Liver (tissue), 9 donors: Measurements from ENCODE around the gene RAP1GAP2. TPM values are rescaled to one million over a fixed set of nuclear protein-coding genes. Genes with fewer than 3 reads are reported as not detected.
A peak's percentile ranks its signal among the peaks of the same experiment; 100 is the strongest.

Experiments used
- DNase-seq: peaks from one replicate; pipeline ENCODE4 v3.0.0-alpha.2; 2017; ENCODE audit warnings: low spot score
- H3K27ac ChIP-seq, 2 donors: one replicate each; pipeline ENCODE4 v1.7.0; 2013; ENCODE audit warnings: inconsistent platforms in 2 of 2, low read length in 2 of 2, control low read depth in 1 of 2, low read depth in 1 of 2, mild to moderate bottlenecking in 1 of 2
- H3K27me3 ChIP-seq, 4 donors: one replicate each; pipeline versions ENCODE4 v1.6.1 to v1.7.0; 2013; ENCODE audit warnings: low read length in 3 of 4, inconsistent platforms in 1 of 4, mild to moderate bottlenecking in 1 of 4, moderate library complexity in 1 of 4; ENCODE audit not compliant: control insufficient read depth in 4 of 4, insufficient read depth in 4 of 4
- H3K36me3 ChIP-seq, 4 donors: one replicate each; pipeline versions ENCODE4 v1.6.1 to v1.7.0; 2013; ENCODE audit warnings: low read length in 3 of 4, mild to moderate bottlenecking in 3 of 4, low read depth in 1 of 4, moderate library complexity in 1 of 4; ENCODE audit not compliant: control insufficient read depth in 4 of 4, insufficient read depth in 3 of 4
- H3K4me1 ChIP-seq, 4 donors: one replicate each; pipeline versions ENCODE4 v1.6.1 to v1.7.0; 2013; ENCODE audit warnings: low read length in 3 of 4, mild to moderate bottlenecking in 3 of 4, moderate library complexity in 1 of 4; ENCODE audit not compliant: control insufficient read depth in 4 of 4, insufficient read depth in 4 of 4
- H3K4me3 ChIP-seq, 3 donors: one replicate each; pipeline versions ENCODE4 v1.6.1 to v1.7.0; 2013; ENCODE audit warnings: low read length in 3 of 3, control low read depth in 1 of 3, low read depth in 1 of 3, mild to moderate bottlenecking in 1 of 3
- H3K9ac ChIP-seq, 2 donors: one replicate each; pipeline ENCODE4 v1.7.0; 2013; ENCODE audit warnings: low read length in 2 of 2, mild to moderate bottlenecking in 2 of 2, moderate library complexity in 2 of 2, control low read depth in 1 of 2, low read depth in 1 of 2
- H3K9me3 ChIP-seq, 4 donors: one replicate each; pipeline versions ENCODE4 v1.6.1 to v1.7.0; 2013; ENCODE audit warnings: low read length in 3 of 4; ENCODE audit not compliant: control insufficient read depth in 4 of 4
- ATF3 ChIP-seq: IDR thresholded peaks from 2 replicates; pipeline ENCODE4 v1.6.1; 2016; ENCODE audit warnings: antibody characterized with exemption
- CTCF ChIP-seq: fragments of 150-350 bp; IDR thresholded peaks from 2 replicates; pipeline ENCODE4 v1.5.1; 2017; ENCODE audit warnings: improper control_type of control experiment, low read depth, low read length; ENCODE audit not compliant: missing input control
- FOXA1 ChIP-seq: IDR thresholded peaks from 2 replicates; pipeline ENCODE4 v1.6.1; 2016; ENCODE audit warnings: antibody characterized with exemption
- FOXA2 ChIP-seq: IDR thresholded peaks from 2 replicates; pipeline ENCODE4 v1.6.1; 2016; ENCODE audit warnings: antibody characterized with exemption
- GABPA ChIP-seq, 2 donors: IDR thresholded peaks in 1 of 2; conservative IDR thresholded peaks in 1 of 2; 2 replicates each; pipeline ENCODE4 v1.6.1; 2016; ENCODE audit warnings: antibody characterized with exemption in 2 of 2, mild to moderate bottlenecking in 1 of 2, moderate library complexity in 1 of 2
- HNF4A ChIP-seq, 2 donors: conservative IDR thresholded peaks; 2 replicates each; pipeline ENCODE4 v1.6.1; 2016; ENCODE audit warnings: antibody characterized with exemption in 2 of 2, mild to moderate bottlenecking in 2 of 2
- HNF4G ChIP-seq: IDR thresholded peaks from 2 replicates; pipeline ENCODE4 v1.6.1; 2016; ENCODE audit warnings: antibody characterized with exemption
- JUND ChIP-seq, 2 donors: IDR thresholded peaks; 2 replicates each; pipeline ENCODE4 v1.6.1; 2016; ENCODE audit warnings: antibody characterized with exemption in 2 of 2
- NR2F2 ChIP-seq: IDR thresholded peaks from 2 replicates; pipeline ENCODE4 v1.6.1; 2016; ENCODE audit warnings: antibody characterized with exemption
- RAD21 ChIP-seq, 2 donors: IDR thresholded peaks; 2 replicates each; pipeline ENCODE4 v1.6.1; 2016; ENCODE audit warnings: antibody characterized with exemption in 2 of 2, mild to moderate bottlenecking in 2 of 2
- RXRA ChIP-seq, 2 donors: IDR thresholded peaks; 2 replicates each; pipeline ENCODE4 v1.6.1; 2017 to 2018; ENCODE audit warnings: antibody characterized with exemption in 2 of 2, mild to moderate bottlenecking in 1 of 2
- SP1 ChIP-seq: IDR thresholded peaks from 2 replicates; pipeline ENCODE4 v1.6.1; 2018; ENCODE audit warnings: antibody characterized with exemption, mild to moderate bottlenecking
- TAF1 ChIP-seq: conservative IDR thresholded peaks from 2 replicates; pipeline ENCODE4 v1.6.1; 2016; ENCODE audit warnings: antibody characterized with exemption, mild to moderate bottlenecking
- YY1 ChIP-seq: IDR thresholded peaks from 2 replicates; pipeline ENCODE4 v1.6.1; 2016; ENCODE audit warnings: antibody characterized with exemption, mild to moderate bottlenecking
- WGBS: extraction: QIAGEN DNeasy Blood & Tissue Kit; methylation state at CpG from one replicate; pipeline ENCODE4 v1.1.7; 2013; 5-methylcytosine and 5-hydroxymethylcytosine counted together
- polyA plus RNA-seq, 2 donors: library from polyadenylated mRNA; stranded (reverse) in 1 of 2; unstranded in 1 of 2; fragments of 200-250 nt in 1 of 2; fragments of >200 nt in 1 of 2; fragmentation: Nextera tagmentation in 1 of 2; extraction: Ambion mirVana in 1 of 2; gene quantifications; one replicate each; pipeline versions ENCODE4 v1.2.1 to v1.2.3, GENCODE V29; 2013 to 2015
- total RNA-seq, 2 donors: library from RNA; depleted of rRNA; stranded (reverse); fragments of >200 nt; gene quantifications; one replicate each; pipeline ENCODE4 v1.2.3, GENCODE V29; 2014
- TF ChIP-seq, protein P1 (sequence below): IDR thresholded peaks from 2 replicates; pipeline ENCODE4 v1.6.1; 2016; ENCODE audit warnings: antibody characterized with exemption
- TF ChIP-seq, protein P2 (sequence below): IDR thresholded peaks from 2 replicates; pipeline ENCODE4 v1.6.1; 2016; ENCODE audit warnings: antibody characterized with exemption
- TF ChIP-seq, protein P3 (sequence below): IDR thresholded peaks from 2 replicates; pipeline ENCODE4 v1.6.1; 2016; ENCODE audit warnings: antibody characterized with exemption, mild to moderate bottlenecking
- donor health status: healthy.
- donor health status: healthy.
- donor health status: healthy.
- donor health status: healthy.
- donor health status: healthy.

Gene RAP1GAP2
- total and polyA plus RNA-seq, 4 donors: 0.56 to 1.7 (median 1.1) TPM

DNA sequence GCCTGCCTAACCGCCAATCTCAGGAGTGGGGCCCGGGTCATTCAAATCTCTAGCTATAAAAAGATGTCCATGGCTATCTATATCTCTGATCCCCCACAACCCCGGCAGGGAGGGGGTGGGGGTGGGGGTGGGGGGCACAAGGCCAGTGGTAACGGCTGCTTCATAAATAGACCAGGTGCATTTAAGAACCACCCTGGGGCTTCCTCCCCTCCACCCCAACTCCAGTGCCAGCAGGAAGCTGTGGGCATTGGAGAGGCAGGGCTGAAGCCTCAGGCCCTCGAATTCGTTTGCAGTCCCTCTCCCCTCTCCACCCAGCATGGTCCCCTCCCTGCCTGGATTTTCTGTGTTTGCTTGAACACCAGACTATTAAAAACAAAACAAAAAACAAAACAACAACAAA is 56.0 kb downstream of the RAP1GAP2 start:
- Histone ChIP-seq H3K27me3 (peaks cover 0 to 15% (median 4%) of the 10 kb centered on the region in 4 donors), H3K4me1 (peaks cover 4 to 15% (median 10%) of the 10 kb centered on the region in 4 donors)
- 53% methylated on average over 6 of the region's 6 CpGs for WGBS

GRCh38 chr17:2852729-2853282 is 56.6 kb downstream of the RAP1GAP2 start:
- Histone ChIP-seq H3K4me3 (peak overlapping the region in 1 of 3 donors; percentile 65), H3K9me3 (no peaks in the 10 kb centered on the region), H3K27me3 (peaks cover 0 to 15% (median 4%) of the 10 kb centered on the region in 4 donors), H3K27ac (no peak overlapping the region), H3K36me3 (no peaks in the 10 kb centered on the region), H3K4me1 (peaks cover 4 to 15% (median 10%) of the 10 kb centered on the region in 4 donors), H3K9ac (no peak overlapping the region)
- WGBS: 21% methylated on average over 55 of the region's 55 CpGs
- DNase-seq: no peak
- TF ChIP-seq TAF1 (no peak), YY1 (no peak), FOXA2 (no peak), SP1 (no peak), NR2F2 (no peak), HNF4G (no peak), HNF4A (conservative IDR thresholded peaks at IDR 0.05) (no peak), JUND (IDR thresholded peaks at IDR 0.05) (no peak), GABPA (IDR thresholded peaks at IDR 0.05 in 1 of 2, conservative IDR thresholded peaks at IDR 0.05 in 1 of 2) (no peak), RAD21 (IDR thresholded peaks at IDR 0.05) (no peak), FOXA1 (no peak)
- TF ChIP-seq, protein P1, sequence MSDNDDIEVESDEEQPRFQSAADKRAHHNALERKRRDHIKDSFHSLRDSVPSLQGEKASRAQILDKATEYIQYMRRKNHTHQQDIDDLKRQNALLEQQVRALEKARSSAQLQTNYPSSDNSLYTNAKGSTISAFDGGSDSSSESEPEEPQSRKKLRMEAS: no peak
- TF ChIP-seq, protein P2, sequence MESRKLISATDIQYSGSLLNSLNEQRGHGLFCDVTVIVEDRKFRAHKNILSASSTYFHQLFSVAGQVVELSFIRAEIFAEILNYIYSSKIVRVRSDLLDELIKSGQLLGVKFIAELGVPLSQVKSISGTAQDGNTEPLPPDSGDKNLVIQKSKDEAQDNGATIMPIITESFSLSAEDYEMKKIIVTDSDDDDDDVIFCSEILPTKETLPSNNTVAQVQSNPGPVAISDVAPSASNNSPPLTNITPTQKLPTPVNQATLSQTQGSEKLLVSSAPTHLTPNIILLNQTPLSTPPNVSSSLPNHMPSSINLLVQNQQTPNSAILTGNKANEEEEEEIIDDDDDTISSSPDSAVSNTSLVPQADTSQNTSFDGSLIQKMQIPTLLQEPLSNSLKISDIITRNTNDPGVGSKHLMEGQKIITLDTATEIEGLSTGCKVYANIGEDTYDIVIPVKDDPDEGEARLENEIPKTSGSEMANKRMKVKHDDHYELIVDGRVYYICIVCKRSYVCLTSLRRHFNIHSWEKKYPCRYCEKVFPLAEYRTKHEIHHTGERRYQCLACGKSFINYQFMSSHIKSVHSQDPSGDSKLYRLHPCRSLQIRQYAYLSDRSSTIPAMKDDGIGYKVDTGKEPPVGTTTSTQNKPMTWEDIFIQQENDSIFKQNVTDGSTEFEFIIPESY: no peak

More for the DNA sequence above, 56.0 kb downstream of the RAP1GAP2 start:
- H3K36me3 ChIP-seq: no peaks in the 10 kb centered on the region
- H3K27ac ChIP-seq: no peak overlapping the region
- no peak overlapping the region for H3K4me3 ChIP-seq
- H3K9ac ChIP-seq: no peak overlapping the region
- no peaks in the 10 kb centered on the region for H3K9me3 ChIP-seq
- TF ChIP-seq RAD21 (IDR thresholded peaks at IDR 0.05) (no peak), YY1 (no peak), FOXA2 (no peak), ATF3 (no peak), HNF4G (no peak), CTCF (no peak), RXRA (IDR thresholded peaks at IDR 0.05) (no peak), TAF1 (no peak)
- TF ChIP-seq, protein P1: no peak
- TF ChIP-seq, protein P3, sequence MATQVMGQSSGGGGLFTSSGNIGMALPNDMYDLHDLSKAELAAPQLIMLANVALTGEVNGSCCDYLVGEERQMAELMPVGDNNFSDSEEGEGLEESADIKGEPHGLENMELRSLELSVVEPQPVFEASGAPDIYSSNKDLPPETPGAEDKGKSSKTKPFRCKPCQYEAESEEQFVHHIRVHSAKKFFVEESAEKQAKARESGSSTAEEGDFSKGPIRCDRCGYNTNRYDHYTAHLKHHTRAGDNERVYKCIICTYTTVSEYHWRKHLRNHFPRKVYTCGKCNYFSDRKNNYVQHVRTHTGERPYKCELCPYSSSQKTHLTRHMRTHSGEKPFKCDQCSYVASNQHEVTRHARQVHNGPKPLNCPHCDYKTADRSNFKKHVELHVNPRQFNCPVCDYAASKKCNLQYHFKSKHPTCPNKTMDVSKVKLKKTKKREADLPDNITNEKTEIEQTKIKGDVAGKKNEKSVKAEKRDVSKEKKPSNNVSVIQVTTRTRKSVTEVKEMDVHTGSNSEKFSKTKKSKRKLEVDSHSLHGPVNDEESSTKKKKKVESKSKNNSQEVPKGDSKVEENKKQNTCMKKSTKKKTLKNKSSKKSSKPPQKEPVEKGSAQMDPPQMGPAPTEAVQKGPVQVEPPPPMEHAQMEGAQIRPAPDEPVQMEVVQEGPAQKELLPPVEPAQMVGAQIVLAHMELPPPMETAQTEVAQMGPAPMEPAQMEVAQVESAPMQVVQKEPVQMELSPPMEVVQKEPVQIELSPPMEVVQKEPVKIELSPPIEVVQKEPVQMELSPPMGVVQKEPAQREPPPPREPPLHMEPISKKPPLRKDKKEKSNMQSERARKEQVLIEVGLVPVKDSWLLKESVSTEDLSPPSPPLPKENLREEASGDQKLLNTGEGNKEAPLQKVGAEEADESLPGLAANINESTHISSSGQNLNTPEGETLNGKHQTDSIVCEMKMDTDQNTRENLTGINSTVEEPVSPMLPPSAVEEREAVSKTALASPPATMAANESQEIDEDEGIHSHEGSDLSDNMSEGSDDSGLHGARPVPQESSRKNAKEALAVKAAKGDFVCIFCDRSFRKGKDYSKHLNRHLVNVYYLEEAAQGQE: no peak
- no peak for DNase-seq
